DOHH2 (cell line): ENCODE results near the gene RARA.

Experiments
- H3F3A ChIP-seq: fragments of 200-600 bp; sonication (generic), shearing (Covaris generic); 2 replicates; pipeline ENCODE4 v1.6.0; 2016; ENCODE audit warnings: antibody characterized with exemption, mild to moderate bottlenecking; ENCODE audit not compliant: control insufficient read depth, insufficient read depth
- H3K27ac ChIP-seq: fragments of 200-600 bp; sonication (generic); 2 replicates; pipeline ENCODE4 v1.5.1; 2014; ENCODE audit warnings: low read depth, mild to moderate bottlenecking, low read length, moderate library complexity
- H3K27me3 ChIP-seq: fragments of 200-600 bp; sonication (generic); 2 replicates; pipeline ENCODE4 v1.6.1; 2014; ENCODE audit warnings: mild to moderate bottlenecking, low read length, mixed read lengths; ENCODE audit not compliant: control insufficient read depth
- H3K36me3 ChIP-seq: fragments of 200-600 bp; sonication (generic); 2 replicates; pipeline ENCODE4 v1.6.1; 2014; ENCODE audit warnings: mild to moderate bottlenecking, low read length, moderate library complexity, mixed read lengths; ENCODE audit not compliant: control insufficient read depth
- H3K4me1 ChIP-seq: fragments of 200-600 bp; sonication (generic); 2 replicates; pipeline ENCODE4 v1.6.1; 2014; ENCODE audit warnings: mild to moderate bottlenecking, low read length, mixed read lengths; ENCODE audit not compliant: control insufficient read depth
- H3K4me2 ChIP-seq: fragments of 200-600 bp; sonication (generic); 2 replicates; pipeline ENCODE4 v1.6.0; 2014; ENCODE audit warnings: mild to moderate bottlenecking, low read length, moderate library complexity
- H3K4me3 ChIP-seq: fragments of 200-600 bp; sonication (generic); 2 replicates; pipeline ENCODE4 v1.5.1; 2014; ENCODE audit warnings: mild to moderate bottlenecking, low read length, mixed read lengths
- H3K79me2 ChIP-seq: fragments of 200-600 bp; sonication (generic); 2 replicates; pipeline ENCODE4 v1.6.1; 2014; ENCODE audit warnings: mild to moderate bottlenecking, low read length, mixed read lengths; ENCODE audit not compliant: control insufficient read depth
- H3K9me2 ChIP-seq: fragments of 200-600 bp; sonication (generic); replicated peaks from 2 replicates; pipeline ENCODE4 v1.6.1; 2014; ENCODE audit warnings: mild to moderate bottlenecking, low read length, mixed read lengths; ENCODE audit not compliant: control insufficient read depth
- H3K9me3 ChIP-seq: fragments of 200-600 bp; sonication (generic); 2 replicates; pipeline ENCODE4 v1.6.1; 2014; ENCODE audit warnings: antibody characterized with exemption, low read length, mixed read lengths; ENCODE audit not compliant: control insufficient read depth, insufficient read depth
- H4K20me1 ChIP-seq: fragments of 200-600 bp; sonication (generic); 2 replicates; pipeline ENCODE4 v1.6.0; 2014; ENCODE audit warnings: low read depth, mild to moderate bottlenecking, antibody characterized with exemption, low read length, moderate library complexity; ENCODE audit not compliant: control insufficient read depth, insufficient read depth
- EZH2phosphoT487 ChIP-seq: fragments of 200-600 bp; sonication (generic); IDR thresholded peaks from 2 replicates; pipeline ENCODE4 v1.6.1; 2017; ENCODE audit warnings: borderline replicate concordance, mild to moderate bottlenecking, antibody characterized with exemption, low read length, moderate library complexity, mixed read lengths
- TF ChIP-seq, protein P1 (sequence below): fragments of 200-600 bp; sonication (generic); IDR thresholded peaks from one replicate; pipeline ENCODE4 v1.5.1; 2014; ENCODE audit warnings: antibody characterized with exemption, mild to moderate bottlenecking, low read depth, low read length; ENCODE audit not compliant: poor library complexity, severe bottlenecking

RARA gene

DNA sequence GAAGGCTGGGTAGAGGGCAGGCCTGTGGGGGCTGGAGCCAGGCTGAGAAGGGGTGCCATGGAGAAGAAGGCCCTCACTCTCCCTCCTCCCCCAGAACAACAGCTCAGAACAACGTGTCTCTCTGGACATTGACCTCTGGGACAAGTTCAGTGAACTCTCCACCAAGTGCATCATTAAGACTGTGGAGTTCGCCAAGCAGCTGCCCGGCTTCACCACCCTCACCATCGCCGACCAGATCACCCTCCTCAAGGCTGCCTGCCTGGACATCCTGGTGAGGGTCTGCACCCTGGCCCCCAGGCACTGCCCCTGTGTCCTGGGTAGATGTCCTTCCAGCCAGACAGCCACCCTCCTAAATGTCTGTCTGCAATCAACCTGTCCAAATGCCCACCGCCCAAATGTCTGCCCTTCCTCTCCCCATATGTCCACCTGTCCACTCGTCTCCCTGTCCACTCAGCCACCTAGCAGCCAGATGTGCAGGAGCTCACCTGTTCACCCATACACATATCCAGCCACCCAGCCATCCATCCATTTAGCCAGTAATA, 43.3 kb downstream of the RARA start:
- H3K4me1 ChIP-seq = peaks cover 24% of the 10 kb centered on the region
- no peaks in the 10 kb centered on the region for H3K9me2 ChIP-seq
- no peaks in the 10 kb centered on the region for H3F3A ChIP-seq
- H3K4me3 ChIP-seq = no peak overlapping the region
- no peak overlapping the region for H3K4me2 ChIP-seq
- no peak for TF ChIP-seq EZH2phosphoT487
- TF ChIP-seq, protein P1, sequence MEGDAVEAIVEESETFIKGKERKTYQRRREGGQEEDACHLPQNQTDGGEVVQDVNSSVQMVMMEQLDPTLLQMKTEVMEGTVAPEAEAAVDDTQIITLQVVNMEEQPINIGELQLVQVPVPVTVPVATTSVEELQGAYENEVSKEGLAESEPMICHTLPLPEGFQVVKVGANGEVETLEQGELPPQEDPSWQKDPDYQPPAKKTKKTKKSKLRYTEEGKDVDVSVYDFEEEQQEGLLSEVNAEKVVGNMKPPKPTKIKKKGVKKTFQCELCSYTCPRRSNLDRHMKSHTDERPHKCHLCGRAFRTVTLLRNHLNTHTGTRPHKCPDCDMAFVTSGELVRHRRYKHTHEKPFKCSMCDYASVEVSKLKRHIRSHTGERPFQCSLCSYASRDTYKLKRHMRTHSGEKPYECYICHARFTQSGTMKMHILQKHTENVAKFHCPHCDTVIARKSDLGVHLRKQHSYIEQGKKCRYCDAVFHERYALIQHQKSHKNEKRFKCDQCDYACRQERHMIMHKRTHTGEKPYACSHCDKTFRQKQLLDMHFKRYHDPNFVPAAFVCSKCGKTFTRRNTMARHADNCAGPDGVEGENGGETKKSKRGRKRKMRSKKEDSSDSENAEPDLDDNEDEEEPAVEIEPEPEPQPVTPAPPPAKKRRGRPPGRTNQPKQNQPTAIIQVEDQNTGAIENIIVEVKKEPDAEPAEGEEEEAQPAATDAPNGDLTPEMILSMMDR = no peak
- no peaks in the 10 kb centered on the region for H4K20me1 ChIP-seq
- H3K9me3 ChIP-seq = no peaks in the 10 kb centered on the region
- H3K36me3 ChIP-seq = peaks cover 23% of the 10 kb centered on the region
- H3K27me3 ChIP-seq = no peaks in the 10 kb centered on the region
- H3K79me2 ChIP-seq = peaks cover 5% of the 10 kb centered on the region; the same call in 1 of the 2 replicates
- H3K27ac ChIP-seq = no peak overlapping the region

DNA sequence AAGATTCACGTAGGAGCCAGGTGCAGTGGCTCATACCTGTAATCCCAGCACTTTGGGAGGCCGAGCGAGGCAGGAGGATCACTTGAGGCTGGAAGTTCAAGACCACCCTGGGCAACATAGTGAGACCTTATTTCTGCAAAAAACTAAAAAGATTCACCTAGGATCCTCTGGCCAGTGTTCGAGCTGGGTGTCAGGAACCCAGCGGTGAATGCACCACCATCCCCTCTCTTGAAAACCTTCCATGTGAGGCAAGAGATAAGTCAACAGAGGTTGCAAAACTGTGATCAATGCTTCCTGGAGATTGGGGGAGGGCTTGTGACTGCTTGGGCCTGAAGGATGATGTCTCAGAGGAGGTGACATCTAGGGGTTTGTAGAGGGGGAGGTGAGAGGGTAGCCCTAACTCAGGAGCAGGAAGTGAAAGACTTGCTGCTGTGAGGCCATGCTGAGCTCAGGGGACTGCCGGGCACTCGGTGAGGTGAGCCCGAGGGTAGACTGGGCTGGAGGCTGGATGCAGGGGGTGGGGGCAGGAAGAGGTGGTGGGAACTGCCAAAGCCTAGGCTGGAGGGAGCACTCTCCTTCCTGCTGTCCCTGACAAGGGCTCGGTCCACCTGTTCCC, 43.9 kb downstream of the RARA start:
- no peaks in the 10 kb centered on the region for H3F3A ChIP-seq
- no peak overlapping the region for H3K4me3 ChIP-seq
- H3K36me3 ChIP-seq = peaks cover 23% of the 10 kb centered on the region
- peaks cover 4% of the 10 kb centered on the region; the same call in 1 of the 2 replicates for H3K79me2 ChIP-seq
- TF ChIP-seq EZH2phosphoT487 = no peak
- TF ChIP-seq, protein P1 = no peak
- no peaks in the 10 kb centered on the region for H3K27me3 ChIP-seq
- no peaks in the 10 kb centered on the region for H3K9me2 ChIP-seq
- no peak overlapping the region for H3K27ac ChIP-seq
- no peaks in the 10 kb centered on the region for H3K9me3 ChIP-seq
- peaks cover 18% of the 10 kb centered on the region for H3K4me1 ChIP-seq
- no peaks in the 10 kb centered on the region for H4K20me1 ChIP-seq
- H3K4me2 ChIP-seq = no peak overlapping the region

DNA sequence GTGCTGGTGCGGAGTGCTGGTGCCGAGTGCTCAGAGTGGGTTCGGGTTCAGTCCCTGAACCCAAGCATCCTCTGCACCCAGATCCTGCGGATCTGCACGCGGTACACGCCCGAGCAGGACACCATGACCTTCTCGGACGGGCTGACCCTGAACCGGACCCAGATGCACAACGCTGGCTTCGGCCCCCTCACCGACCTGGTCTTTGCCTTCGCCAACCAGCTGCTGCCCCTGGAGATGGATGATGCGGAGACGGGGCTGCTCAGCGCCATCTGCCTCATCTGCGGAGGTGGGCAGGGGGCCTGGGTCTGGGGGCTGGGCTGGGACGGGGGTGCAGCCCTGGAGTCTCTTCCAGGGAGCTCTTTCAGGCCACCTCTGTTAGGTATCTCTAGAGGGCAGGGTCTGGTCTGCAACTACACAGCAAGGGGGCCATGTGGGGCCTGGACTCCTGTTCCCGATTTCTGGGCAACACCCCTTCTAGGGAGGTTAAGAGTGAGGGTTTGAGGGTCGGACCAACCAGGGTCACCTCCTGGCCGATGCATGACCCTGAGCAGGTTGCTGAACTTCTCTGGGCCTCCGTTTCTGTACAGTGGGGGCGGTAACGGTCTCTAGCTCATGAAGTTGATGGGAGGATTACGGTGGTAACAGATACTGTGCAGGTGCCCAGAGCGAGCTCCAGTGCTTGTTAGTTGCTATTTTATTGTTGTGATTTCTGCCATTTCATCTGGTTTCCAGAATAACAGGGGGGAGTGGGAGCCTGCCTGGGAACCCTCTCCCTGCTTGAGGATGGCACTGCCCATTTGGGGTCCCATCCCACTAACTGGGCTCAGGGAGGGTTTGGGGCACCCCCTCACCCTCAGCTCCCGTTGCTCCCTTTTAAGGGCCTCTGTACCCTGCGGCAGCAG, 45.5 kb downstream of the RARA start:
- H3K9me2 ChIP-seq = no peaks in the 10 kb centered on the region
- H4K20me1 ChIP-seq = no peaks in the 10 kb centered on the region
- H3K27ac ChIP-seq = no peak overlapping the region
- TF ChIP-seq, protein P1 = no peak
- TF ChIP-seq EZH2phosphoT487 = no peak
- no peak overlapping the region for H3K4me3 ChIP-seq
- H3K36me3 ChIP-seq = peaks cover 22% of the 10 kb centered on the region
- H3K27me3 ChIP-seq = no peaks in the 10 kb centered on the region
- no peaks in the 10 kb centered on the region for H3K79me2 ChIP-seq
- H3K4me2 ChIP-seq = no peak overlapping the region
- H3K9me3 ChIP-seq = no peaks in the 10 kb centered on the region
- H3K4me1 ChIP-seq = peaks cover 22% of the 10 kb centered on the region
- no peaks in the 10 kb centered on the region for H3F3A ChIP-seq
